Lower lobe of right lung (tissue), 2 donors: ENCODE data around the gene MCM7. TPM values are rescaled to one million over a fixed set of nuclear protein-coding genes. Genes with fewer than 3 reads are reported as not detected.
"Not testable (repeated sequence)": the region's sequence is repeated elsewhere in the genome, so short reads cannot be mapped to it uniquely, and the experiment has no call there.

Source experiments
- ATAC-seq, 2 donors: fragments of 200-7000 bp; cut with Tn5 transposase; one replicate each; pipeline ENCODE4 v1.9.1; 2020 to 2022; ENCODE audit warnings: mild to moderate bottlenecking in 2 of 2, moderate library complexity in 2 of 2
- DNase-seq: peaks from one replicate; pipeline ENCODE4 v3.0.0-alpha.2; 2020
- H3K27ac ChIP-seq: fragments of 200-600 bp; one replicate; pipeline ENCODE4 v1.8.0; 2022
- H3K27me3 ChIP-seq: fragments of 200-600 bp; one replicate; pipeline ENCODE4 v1.8.0; 2022; ENCODE audit warnings: low read depth
- H3K36me3 ChIP-seq: fragments of 200-600 bp; one replicate; pipeline ENCODE4 v1.8.0; 2022; ENCODE audit warnings: mild to moderate bottlenecking
- H3K4me1 ChIP-seq: fragments of 200-600 bp; one replicate; pipeline ENCODE4 v1.8.0; 2022
- H3K4me3 ChIP-seq: fragments of 200-600 bp; one replicate; pipeline ENCODE4 v1.8.0; 2022; ENCODE audit warnings: mild to moderate bottlenecking
- H3K9me3 ChIP-seq: fragments of 200-600 bp; one replicate; pipeline ENCODE4 v1.8.0; 2022
- CTCF ChIP-seq: fragments of 200-600 bp; IDR thresholded peaks from one replicate; pipeline ENCODE4 v1.8.0; 2022; ENCODE audit warnings: antibody characterized with exemption, mild to moderate bottlenecking
- intact Hi-C: fragments of 100-400 bp; cut with DNase I; formaldehyde crosslinking; loops from one replicate; pipeline ENCODE4 v1.11.0; 2022
- long read RNA-seq: library from polyadenylated mRNA; unstranded; transcript quantifications from one replicate; pipeline ENCODE4 v2.0.0, GENCODE V29; 2021
- total RNA-seq: library from RNA; stranded (reverse); fragmentation: NEBNext Ultra II Directional; extraction: Animal tissue kit (Norgen Biotek cat#: 25700); gene quantifications from one replicate; pipeline ENCODE4 v1.2.1, GENCODE V29; 2021
- donor health status: DM: no; HTN: yes; CAD: no; lungs with severe emphysema.

Gene MCM7
- 48.0 TPM for total RNA-seq
- long read RNA-seq, transcript MCM7-201 (15 exons, 2,957 nt): major isoform, 24 of 76 reads
- long read RNA-seq, partial matches to known transcripts: 23 of 76 reads
- long read RNA-seq, other reads (novel, unspliced or antisense): 29 of 76 reads

GRCh38 chr7:100101016-100101862 lies at the start of gene MCM7, which contains the start of gene AP4M1:
Gene MCM7, minus strand, starts transcription at chr7:100101397. Its CDS starts 103 bp downstream, at chr7:100101294.
Gene AP4M1, plus strand, starts transcription at chr7:100101643. Its CDS starts 72 bp downstream, at chr7:100101715.
- Histone ChIP-seq H3K9me3 (no peaks in the 10 kb centered on the region), H3K4me3 (peak within 1 kb of the TSS; percentile 97), H3K4me1 (peaks cover 24% of the 10 kb centered on the region), H3K27me3 (no peaks in the 10 kb centered on the region), H3K27ac (peak within 1 kb of the TSS; percentile 91), H3K36me3 (peaks cover 68% of the 10 kb centered on the region)
- TF ChIP-seq CTCF: no peak
- ATAC-seq (peak; percentile 97), DNase-seq (peak; percentile 99)
- intact Hi-C loops: no loop called here

GRCh38 chr7:100148559-100149328 lies 47.5 kb upstream of the MCM7 start, which contains the start of gene LAMTOR4:
Gene LAMTOR4, plus strand, starts transcription at chr7:100148918. Its CDS starts 55 bp downstream, at chr7:100148973.
- peak; percentile 99 to 100 for ATAC-seq
- peak within 1 kb of the TSS; percentile 86 for H3K27ac ChIP-seq
- H3K4me1 ChIP-seq: peaks cover 40% of the 10 kb centered on the region
- DNase-seq: peak; percentile 99
- H3K36me3 ChIP-seq: peaks cover 10% of the 10 kb centered on the region
- H3K9me3 ChIP-seq: no peaks in the 10 kb centered on the region
- H3K4me3 ChIP-seq: peak within 1 kb of the TSS; percentile 79
- intact Hi-C loops: no loop called here
- no peak for TF ChIP-seq CTCF
- H3K27me3 ChIP-seq: no peaks in the 10 kb centered on the region

- intact Hi-C loops: no loop called here
- peaks cover 35% of the 10 kb centered on the region for H3K4me1 ChIP-seq
- H3K36me3 ChIP-seq: peaks cover 4% of the 10 kb centered on the region
- H3K27me3 ChIP-seq: no peaks in the 10 kb centered on the region
- ATAC-seq (no peak), DNase-seq (no peak)
- TF ChIP-seq CTCF: no peak
- H3K4me3 ChIP-seq: peak overlapping the region; percentile 79
- no peaks in the 10 kb centered on the region for H3K9me3 ChIP-seq
- peak overlapping the region; percentile 86 for H3K27ac ChIP-seq
Measured at GRCh38 chr7:100148225-100148558, 47.0 kb upstream of the MCM7 start.

GRCh38 chr7:100147278-100147677 lies 46.1 kb upstream of the MCM7 start:
- intact Hi-C loops: no loop called here
- peaks cover 26% of the 10 kb centered on the region for H3K4me1 ChIP-seq
- H3K27me3 ChIP-seq: no peaks in the 10 kb centered on the region
- no peak overlapping the region for H3K27ac ChIP-seq
- ATAC-seq (no peak), DNase-seq (no peak)
- no peaks in the 10 kb centered on the region for H3K9me3 ChIP-seq
- no peak for TF ChIP-seq CTCF
- no peaks in the 10 kb centered on the region for H3K36me3 ChIP-seq
- no peak overlapping the region for H3K4me3 ChIP-seq

GRCh38 chr7:100146350-100146749 lies 45.2 kb upstream of the MCM7 start:
- DNase-seq, intact Hi-C loops, H3K4me3 ChIP-seq, H3K36me3 ChIP-seq, H3K27me3 ChIP-seq, H3K9me3 ChIP-seq, H3K27ac ChIP-seq, ATAC-seq: not testable (repeated sequence)
- H3K4me1 ChIP-seq: peaks cover 19% of the 10 kb centered on the region
